Suppressor macrophage treated with lipopolysaccharide for 1 hour (primary cell): ENCODE measurements around the gene HNRNPK.
"Not testable (repeated sequence)": the region's sequence is repeated elsewhere in the genome, so short reads cannot be mapped to it uniquely, and the experiment has no call there.

Source experiments
- DNase-seq, 3 donors: peaks; one replicate each; pipeline ENCODE4 v3.0.0-alpha.2; 2020 to 2022

Gene HNRNPK

GRCh38 chr9:83976372-83976771 lies 3.6 kb downstream of the HNRNPK start:
- no peak for DNase-seq

- DNase-seq, result no peak
These were observed 4.7 kb downstream of the HNRNPK start for GRCh38 chr9:83975300-83975699.

GRCh38 chr9:83972286-83972685 lies 7.7 kb downstream of the HNRNPK start:
- DNase-seq, result no peak

GRCh38 chr9:83971485-83971884 lies 8.5 kb downstream of the HNRNPK start:
- no peak for DNase-seq

GRCh38 chr9:83969602-83970001 lies 10.4 kb downstream of the HNRNPK start:
- DNase-seq, result no peak

- no peak for DNase-seq
These were observed 12.9 kb downstream of the HNRNPK start for GRCh38 chr9:83967073-83967472.

GRCh38 chr9:83966209-83966582 lies 13.8 kb downstream of the HNRNPK start:
- DNase-seq, result no peak

GRCh38 chr9:83965350-83966208 lies 14.4 kb downstream of the HNRNPK start:
- DNase-seq, result peak in 2 of 3 donors; percentile 15 to 29

GRCh38 chr9:83964973-83965349 lies 15.1 kb downstream of the HNRNPK start:
- no peak for DNase-seq

- no peak for DNase-seq
These were observed 17.9 kb downstream of the HNRNPK start for GRCh38 chr9:83962165-83962564.

GRCh38 chr9:83960991-83961390 lies 19.0 kb downstream of the HNRNPK start:
- DNase-seq, result peak in 2 of 3 donors; percentile 15 to 22

GRCh38 chr9:83959061-83959460 lies 21.0 kb downstream of the HNRNPK start:
- no peak for DNase-seq

- DNase-seq, result no peak
These were observed 22.8 kb downstream of the HNRNPK start for GRCh38 chr9:83957248-83957513.

- peak; percentile 76 to 83 (median 78) for DNase-seq
These were observed 23.4 kb downstream of the HNRNPK start for GRCh38 chr9:83956436-83957247.

GRCh38 chr9:83956086-83956435 lies 24.0 kb downstream of the HNRNPK start:
- DNase-seq, result peak; percentile 72 to 76 (median 76)

GRCh38 chr9:83948096-83948495 lies 31.9 kb downstream of the HNRNPK start:
- DNase-seq, result not testable (repeated sequence)

GRCh38 chr9:83940590-83941303 lies 39.3 kb downstream of the HNRNPK start:
- no peak for DNase-seq

- peak; percentile 75 to 90 (median 86) for DNase-seq
These were observed 42.1 kb downstream of the HNRNPK start for GRCh38 chr9:83937861-83938455.

- DNase-seq, result no peak
These were observed 43.5 kb downstream of the HNRNPK start for GRCh38 chr9:83936523-83936922.

GRCh38 chr9:83935276-83935935 lies 44.6 kb downstream of the HNRNPK start:
- DNase-seq, result no peak

GRCh38 chr9:83934569-83935275 lies 45.3 kb downstream of the HNRNPK start:
- DNase-seq, result no peak

GRCh38 chr9:83933790-83934189 lies 46.2 kb downstream of the HNRNPK start:
- peak in 2 of 3 donors; percentile 35 to 38 for DNase-seq
